Smooth muscle cell (in vitro differentiated cells): ENCODE results near the gene FREM1. TPM values are rescaled to one million over a fixed set of nuclear protein-coding genes. Genes with fewer than 3 reads are reported as not detected.

ENCODE experiments used
- DNase-seq: peaks from one replicate; lab custom pipeline; 2025; ENCODE audit not compliant: unreplicated experiment; lab: John Stamatoyannopoulos, UW
- H2AFZ ChIP-seq: fragments of 200-600 bp; sonication (generic); 2 replicates; pipeline ENCODE4 v1.6.0; 2016; ENCODE audit warnings: antibody characterized with exemption, low read depth, mild to moderate bottlenecking
- H3F3A ChIP-seq: fragments of 200-600 bp; sonication (generic); 2 replicates; pipeline ENCODE4 v1.6.0; 2017; ENCODE audit warnings: antibody characterized with exemption, low read depth
- H3K27ac ChIP-seq: fragments of 200-600 bp; sonication (generic); 2 replicates; pipeline ENCODE4 v1.5.1; 2016; ENCODE audit warnings: low read depth, mild to moderate bottlenecking
- H3K27me3 ChIP-seq: fragments of 200-600 bp; sonication (generic); 2 replicates; pipeline ENCODE4 v1.6.1; 2016; ENCODE audit warnings: low read depth, mild to moderate bottlenecking
- H3K36me3 ChIP-seq: fragments of 200-600 bp; sonication (generic); 2 replicates; pipeline ENCODE4 v1.5.1; 2016; ENCODE audit warnings: low read depth
- H3K4me1 ChIP-seq: fragments of 200-600 bp; sonication (generic); 2 replicates; pipeline ENCODE4 v1.5.1; 2016; ENCODE audit warnings: low read depth
- H3K4me2 ChIP-seq: fragments of 200-600 bp; sonication (generic); 2 replicates; pipeline ENCODE4 v1.6.0; 2016; ENCODE audit warnings: mild to moderate bottlenecking
- H3K4me3 ChIP-seq: fragments of 200-600 bp; sonication (generic); 2 replicates; pipeline ENCODE4 v1.5.1; 2016; ENCODE audit warnings: mild to moderate bottlenecking
- H3K79me2 ChIP-seq: fragments of 200-600 bp; sonication (generic); 2 replicates; pipeline ENCODE4 v1.6.0; 2016; ENCODE audit warnings: low read depth, mild to moderate bottlenecking
- H3K9ac ChIP-seq: fragments of 200-600 bp; sonication (generic); 2 replicates; pipeline ENCODE4 v1.6.0; 2016; ENCODE audit warnings: low read depth
- H3K9me3 ChIP-seq: fragments of 200-600 bp; sonication (generic); replicated peaks from 2 replicates; pipeline ENCODE4 v1.5.1; 2016; ENCODE audit warnings: low read depth
- H4K20me1 ChIP-seq: fragments of 200-600 bp; sonication (generic); 2 replicates; pipeline ENCODE4 v1.6.0; 2016; ENCODE audit warnings: low read depth
- CTCF ChIP-seq: fragments of 200-600 bp; sonication (generic); IDR thresholded peaks from 2 replicates; pipeline ENCODE4 v1.5.1; 2017; ENCODE audit warnings: borderline replicate concordance, mild to moderate bottlenecking, antibody characterized with exemption; ENCODE audit not compliant: insufficient read depth, poor library complexity, severe bottlenecking
- WGBS: methylation state at CpG from one replicate; pipeline ENCODE4 v1.1.7; 2016; ENCODE audit warnings: low lambda C conversion rate; 5-methylcytosine and 5-hydroxymethylcytosine counted together
- polyA plus RNA-seq: library from polyadenylated mRNA; unstranded; fragments of >200 nt; fragmentation: Nextera tagmentation; extraction: Ambion mirVana; gene quantifications from 2 replicates; pipeline ENCODE4 v1.2.1, GENCODE V29; 2016
- total RNA-seq: library from RNA; depleted of rRNA; stranded (reverse); fragments of >200 nt; gene quantifications from 2 replicates; pipeline ENCODE4 v1.2.3, GENCODE V29; 2014

FREM1 gene
- total and polyA plus RNA-seq, 2 experiments from 2014 or later = 18.0 TPM

- H3K27ac ChIP-seq = no peak overlapping the region
- WGBS = 100% methylated on average over 4 of the region's 4 CpGs
- no peaks in the 10 kb centered on the region for H3K36me3 ChIP-seq
- H3K79me2 ChIP-seq = peaks cover 7% of the 10 kb centered on the region
- H4K20me1 ChIP-seq = no peaks in the 10 kb centered on the region
- no peak overlapping the region for H3K4me3 ChIP-seq
- no peaks in the 10 kb centered on the region for H3K4me1 ChIP-seq
- H3K9ac ChIP-seq = no peak overlapping the region
- DNase-seq = no peak
- no peak overlapping the region for H3K4me2 ChIP-seq
- H2AFZ ChIP-seq = no peak overlapping the region
- no peaks in the 10 kb centered on the region for H3K27me3 ChIP-seq
- no peaks in the 10 kb centered on the region for H3K9me3 ChIP-seq
- TF ChIP-seq CTCF = no peak
- H3F3A ChIP-seq = no peaks in the 10 kb centered on the region
Observed at GRCh38 chr9:14945351-14945750, 35.1 kb upstream of the FREM1 start.

DNA sequence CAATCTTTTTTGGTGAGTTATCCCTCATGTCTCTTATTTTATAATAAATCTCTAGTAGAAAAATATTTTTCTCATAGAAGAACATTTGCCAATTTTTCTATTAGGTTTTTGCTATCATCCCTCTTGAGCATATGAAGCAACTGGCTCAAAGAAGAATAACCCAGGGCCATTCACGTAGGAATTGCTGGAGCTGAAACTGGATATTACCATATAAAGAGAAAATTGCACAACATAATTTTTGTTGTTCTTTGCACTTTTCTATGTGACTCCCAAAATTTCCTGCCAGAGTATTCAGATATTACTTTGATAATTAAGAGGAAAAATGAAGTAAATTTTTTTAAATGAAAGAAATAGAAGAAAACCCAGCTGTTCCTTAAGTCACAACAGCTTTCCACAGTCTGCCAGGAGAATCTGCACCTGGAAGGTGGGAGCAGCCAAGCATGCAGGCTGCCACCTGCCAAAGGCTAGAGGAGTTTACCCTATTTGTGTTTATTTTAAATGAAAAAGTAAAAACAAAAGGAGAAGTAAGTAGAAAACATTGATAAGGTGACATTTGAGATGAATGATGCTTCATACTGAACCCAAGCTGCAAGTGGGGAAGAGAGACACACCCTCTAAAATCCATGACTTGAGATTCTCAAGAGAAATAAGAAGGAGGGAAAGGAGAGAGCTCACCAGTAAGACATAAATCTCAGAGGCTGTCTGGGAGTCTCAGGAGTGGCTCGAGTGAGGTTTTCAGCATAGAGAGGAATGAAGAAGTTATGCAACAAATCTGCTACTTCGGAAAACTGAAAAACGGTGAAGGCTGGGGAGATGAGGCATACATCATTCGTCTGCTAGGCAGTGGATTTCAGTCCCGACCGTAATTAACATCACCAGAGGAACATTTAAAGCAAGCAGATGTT is 31.5 kb upstream of the FREM1 start:
- 30% methylated on average over 7 of the region's 7 CpGs for WGBS
- no peak overlapping the region for H3K9ac ChIP-seq
- no peaks in the 10 kb centered on the region for H4K20me1 ChIP-seq
- H3K79me2 ChIP-seq = peaks cover 7% of the 10 kb centered on the region
- peaks cover 9% of the 10 kb centered on the region for H3K4me1 ChIP-seq
- no peaks in the 10 kb centered on the region for H3K27me3 ChIP-seq
- H3K4me3 ChIP-seq = no peak overlapping the region
- H3K4me2 ChIP-seq = peak overlapping the region; percentile 18
- H3K9me3 ChIP-seq = no peaks in the 10 kb centered on the region
- peaks cover 5% of the 10 kb centered on the region for H3F3A ChIP-seq
- TF ChIP-seq CTCF = no peak
- H3K36me3 ChIP-seq = no peaks in the 10 kb centered on the region
- no peak for DNase-seq
- no peak overlapping the region for H2AFZ ChIP-seq
- H3K27ac ChIP-seq = no peak overlapping the region

DNA sequence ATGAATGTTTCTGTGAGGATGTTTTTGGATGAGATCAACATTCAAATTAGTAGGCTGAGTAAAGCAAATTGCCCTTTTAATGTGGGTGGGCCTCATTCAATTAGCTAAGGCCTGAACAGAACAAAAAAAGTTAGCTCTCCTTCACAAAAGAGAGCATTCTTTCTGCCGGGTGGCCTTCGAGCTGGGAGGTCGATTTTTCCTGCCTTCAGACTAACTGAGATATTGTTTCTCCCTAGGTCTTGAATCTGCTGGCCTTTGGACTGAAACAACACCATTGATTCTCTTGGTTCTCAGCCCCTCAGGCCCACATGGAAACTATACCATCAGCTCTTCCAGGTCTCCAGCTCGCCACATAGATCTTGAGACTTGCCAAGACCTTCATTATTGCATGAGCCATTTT is 29.1 kb upstream of the FREM1 start:
- WGBS = 86% methylated on average over 4 of the region's 4 CpGs
- Histone ChIP-seq H3F3A (peaks cover 20% of the 10 kb centered on the region), H3K79me2 (peaks cover 4% of the 10 kb centered on the region), H2AFZ (no peak overlapping the region), H3K4me3 (no peak overlapping the region), H3K27ac (no peak overlapping the region), H3K36me3 (no peaks in the 10 kb centered on the region), H3K4me1 (peaks cover 28% of the 10 kb centered on the region), H3K9ac (no peak overlapping the region), H3K27me3 (no peaks in the 10 kb centered on the region), H4K20me1 (no peaks in the 10 kb centered on the region), H3K4me2 (no peak overlapping the region), H3K9me3 (no peaks in the 10 kb centered on the region)
- no peak for DNase-seq
- TF ChIP-seq CTCF = no peak

- Histone ChIP-seq H3K27me3 (no peaks in the 10 kb centered on the region), H3F3A (peaks cover 20% of the 10 kb centered on the region), H3K4me1 (peaks cover 28% of the 10 kb centered on the region), H3K4me2 (peak overlapping the region; percentile 74), H3K27ac (peak overlapping the region; percentile 93), H4K20me1 (no peaks in the 10 kb centered on the region), H3K9me3 (no peaks in the 10 kb centered on the region), H3K79me2 (no peaks in the 10 kb centered on the region), H3K4me3 (no peak overlapping the region), H2AFZ (peak overlapping the region; percentile 49), H3K9ac (peak overlapping the region; percentile 61), H3K36me3 (no peaks in the 10 kb centered on the region)
- WGBS = 45% methylated on average over 2 of the region's 2 CpGs
- no peak for TF ChIP-seq CTCF
- no peak for DNase-seq
Observed at GRCh38 chr9:14937216-14937615, 27.0 kb upstream of the FREM1 start.
